Measurements from ENCODE around the gene ZNF672. TPM values are rescaled to one million over a fixed set of nuclear protein-coding genes. Genes with fewer than 3 reads are reported as not detected.
A peak's percentile ranks its signal among the peaks of the same experiment; 100 is the strongest.
"Not testable (repeated sequence)": the region's sequence is repeated elsewhere in the genome, so short reads cannot be mapped to it uniquely, and the experiment has no call there.

ZNF672 gene
- total RNA-seq, 1 experiment from 2014 or later, result 27.6 TPM

DNA sequence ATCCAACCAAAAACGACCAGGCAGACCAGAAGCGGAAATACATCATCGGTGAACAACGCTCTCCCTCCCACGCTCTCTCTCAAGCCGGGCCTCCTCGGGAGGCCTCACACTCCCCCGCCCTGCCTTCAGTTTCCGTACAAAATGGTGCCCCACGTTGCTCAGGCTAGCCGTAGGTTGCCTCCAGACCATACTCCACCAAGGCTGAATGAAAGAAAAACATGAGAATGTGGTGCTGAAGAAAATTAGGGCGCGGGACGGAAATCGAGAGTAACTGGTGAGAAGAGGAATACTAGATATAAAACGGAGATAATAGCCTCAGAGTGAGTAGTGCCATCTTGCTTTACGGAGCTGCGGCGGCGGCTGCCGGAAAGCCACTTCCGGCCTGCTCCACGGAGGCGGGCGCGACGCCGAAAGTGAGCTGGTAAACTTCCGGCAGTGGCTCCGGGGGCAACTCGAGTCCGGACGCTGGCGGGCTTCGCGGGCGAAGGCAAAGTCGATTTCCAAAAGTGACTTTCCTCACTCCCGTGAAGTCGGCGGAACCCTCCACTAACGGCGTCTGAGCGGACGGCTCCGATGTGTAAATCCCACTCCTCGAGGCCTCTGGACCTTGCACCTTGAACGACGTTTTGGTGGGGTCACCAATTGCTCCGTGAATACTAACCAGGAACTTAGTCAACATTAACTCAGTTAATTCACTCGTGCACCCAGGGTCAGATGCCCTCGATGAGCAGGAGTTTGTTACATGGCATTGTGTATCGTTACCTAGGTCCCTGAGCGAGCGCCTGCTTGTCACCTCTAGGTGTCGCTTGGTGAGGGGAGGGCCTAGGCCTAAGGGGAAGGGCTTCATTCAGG, 11.9 kb upstream of the ZNF672 start, which contains the start of gene SH3BP5L (continued):
- TF ChIP-seq RAD21 (IDR thresholded peaks at IDR 0.05; ENCODE audit: low read depth), result no peak; the same call in 1 of the 2 replicates
- TF ChIP-seq, protein P1, sequence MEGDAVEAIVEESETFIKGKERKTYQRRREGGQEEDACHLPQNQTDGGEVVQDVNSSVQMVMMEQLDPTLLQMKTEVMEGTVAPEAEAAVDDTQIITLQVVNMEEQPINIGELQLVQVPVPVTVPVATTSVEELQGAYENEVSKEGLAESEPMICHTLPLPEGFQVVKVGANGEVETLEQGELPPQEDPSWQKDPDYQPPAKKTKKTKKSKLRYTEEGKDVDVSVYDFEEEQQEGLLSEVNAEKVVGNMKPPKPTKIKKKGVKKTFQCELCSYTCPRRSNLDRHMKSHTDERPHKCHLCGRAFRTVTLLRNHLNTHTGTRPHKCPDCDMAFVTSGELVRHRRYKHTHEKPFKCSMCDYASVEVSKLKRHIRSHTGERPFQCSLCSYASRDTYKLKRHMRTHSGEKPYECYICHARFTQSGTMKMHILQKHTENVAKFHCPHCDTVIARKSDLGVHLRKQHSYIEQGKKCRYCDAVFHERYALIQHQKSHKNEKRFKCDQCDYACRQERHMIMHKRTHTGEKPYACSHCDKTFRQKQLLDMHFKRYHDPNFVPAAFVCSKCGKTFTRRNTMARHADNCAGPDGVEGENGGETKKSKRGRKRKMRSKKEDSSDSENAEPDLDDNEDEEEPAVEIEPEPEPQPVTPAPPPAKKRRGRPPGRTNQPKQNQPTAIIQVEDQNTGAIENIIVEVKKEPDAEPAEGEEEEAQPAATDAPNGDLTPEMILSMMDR (IDR thresholded peaks at IDR 0.05 in 2 of 3, conservative IDR thresholded peaks at IDR 0.05 in 1 of 3; ENCODE audit: borderline replicate concordance in 1 of 3, insufficient read depth in 1 of 3, low read depth in 2 of 3, low read length in 2 of 3), result peak; percentile 42 to 81 (median 74); a peak in 5 of 6 replicates

DNA sequence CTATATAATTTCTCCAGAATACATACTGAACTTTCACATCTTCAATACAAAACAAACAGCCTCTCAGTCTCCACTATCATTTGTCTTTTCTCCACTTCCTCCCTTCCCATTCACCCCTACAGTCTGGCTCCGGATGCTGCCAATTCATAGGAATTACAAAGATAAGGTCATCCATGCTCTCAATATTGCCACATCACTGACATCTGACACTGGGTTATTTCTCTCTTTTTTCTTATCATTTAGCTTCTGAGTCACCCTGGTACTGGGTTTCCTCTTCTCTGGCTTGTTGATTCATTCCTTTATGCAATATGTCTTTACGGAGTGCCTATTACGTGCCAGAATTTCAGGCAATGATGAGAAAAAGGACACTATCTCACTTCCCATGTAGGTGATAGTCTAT, 9.2 kb upstream of the ZNF672 start:
- BruUV-seq (replicated peaks), result no TSS peak
- no peak overlapping the region for H3K4me2 ChIP-seq (ENCODE audit: low read length)

DNA sequence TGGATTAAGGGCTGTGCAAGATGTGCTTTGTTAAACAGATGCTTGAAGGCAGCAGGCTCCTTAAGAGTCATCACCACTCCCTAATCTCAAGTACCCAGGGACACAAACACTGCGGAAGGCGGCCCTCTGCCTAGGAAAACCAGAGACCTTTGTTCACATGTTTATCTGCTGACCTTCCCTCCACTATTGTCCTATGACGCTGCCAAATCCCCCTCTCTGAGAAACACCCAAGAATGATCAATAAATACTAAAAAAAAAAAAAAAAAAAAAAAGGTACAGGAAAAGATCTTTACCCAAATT, 7.4 kb upstream of the ZNF672 start:
- H3K36me3 ChIP-seq (ENCODE audit: control insufficient read depth in 1 of 2, insufficient read depth in 2 of 2, low read length in 2 of 2); H3K79me2 ChIP-seq (ENCODE audit: insufficient read depth, low read length); intact Hi-C loops (cut with micrococcal nuclease); BruUV-seq (replicated peaks); ATAC-seq; DNase-seq (ENCODE audit: low read depth, low spot score); H3K9me2 ChIP-seq (ENCODE audit: insufficient read depth); H3K27me3 ChIP-seq (ENCODE audit: insufficient read depth, low read length); H3K4me3 ChIP-seq (replicated peaks in 1 of 2; ENCODE audit: low read depth in 1 of 2, low read length in 2 of 2); POLR2A ChIA-PET; H4K20me1 ChIP-seq (ENCODE audit: insufficient read depth); H3K27ac ChIP-seq (ENCODE audit: low read depth, low read length); H3K9me3 ChIP-seq (ENCODE audit: control insufficient read depth in 1 of 2, insufficient read depth in 1 of 2, low read depth in 1 of 2, low read length in 2 of 2); H3K4me2 ChIP-seq (ENCODE audit: low read length); H2AFZ ChIP-seq (ENCODE audit: low read depth, low read length, poor library complexity, severe bottlenecking); CTCF ChIA-PET; RAD21 ChIA-PET (ENCODE audit: low non-redundant PET in 1 of 2, low total read pairs in 2 of 2, uncharacterized antibody in 2 of 2, unreplicated experiment in 2 of 2); H3K9ac ChIP-seq (ENCODE audit: low read length): not testable (repeated sequence)
- peaks cover 11 to 21% of the 10 kb centered on the region in 2 experiments for H3K4me1 ChIP-seq (ENCODE audit: control insufficient read depth in 1 of 2, insufficient read depth in 2 of 2, low read length in 2 of 2)

More for the DNA sequence above, 9.2 kb upstream of the ZNF672 start:
- Histone ChIP-seq H2AFZ (ENCODE audit: low read depth, low read length, poor library complexity, severe bottlenecking) (no peak overlapping the region), H3K27ac (ENCODE audit: low read depth, low read length) (no peak overlapping the region), H3K27me3 (ENCODE audit: insufficient read depth, low read length) (no peaks in the 10 kb centered on the region), H3K9me2 (ENCODE audit: insufficient read depth) (no peaks in the 10 kb centered on the region), H4K20me1 (ENCODE audit: insufficient read depth) (no peaks in the 10 kb centered on the region), H3K36me3 (ENCODE audit: control insufficient read depth in 1 of 2, insufficient read depth in 2 of 2, low read length in 2 of 2) (peaks cover 2 to 5% of the 10 kb centered on the region in 2 experiments; a peak in 3 of 4 replicates), H3K4me1 (ENCODE audit: control insufficient read depth in 1 of 2, insufficient read depth in 2 of 2, low read length in 2 of 2) (peaks cover 16 to 25% of the 10 kb centered on the region in 2 experiments), H3K9ac (ENCODE audit: low read length) (no peak overlapping the region), H3K4me3 (replicated peaks in 1 of 2; ENCODE audit: low read depth in 1 of 2, low read length in 2 of 2) (no peak overlapping the region), H3K9me3 (ENCODE audit: control insufficient read depth in 1 of 2, insufficient read depth in 1 of 2, low read depth in 1 of 2, low read length in 2 of 2) (no peaks in the 10 kb centered on the region), H3K79me2 (ENCODE audit: insufficient read depth, low read length) (peaks cover 18% of the 10 kb centered on the region)
- POLR2A ChIA-PET, result interaction anchor here (5.0 kb wide), 1 partner anchor 10 kb away, joined by 49 read pairs; the partner anchor contains the start of gene ZNF672
- ATAC-seq, result no peak
- RAD21 ChIA-PET (ENCODE audit: low non-redundant PET in 1 of 2, low total read pairs in 2 of 2, uncharacterized antibody in 2 of 2, unreplicated experiment in 2 of 2), result no interaction called here
- TF ChIP-seq FOSL1 (IDR thresholded peaks at IDR 0.05; ENCODE audit: low read depth) (no peak), CEBPB (IDR thresholded peaks at IDR 0.05; ENCODE audit: low read depth) (no peak), EGR1 (IDR thresholded peaks at IDR 0.05; ENCODE audit: low read depth) (no peak), POLR2A (IDR thresholded peaks at IDR 0.05; ENCODE audit: borderline replicate concordance, extremely low read depth, insufficient read depth, insufficient read length) (no peak), SP1 (IDR thresholded peaks at IDR 0.05; ENCODE audit: low read depth) (no peak), TCF7L2 (IDR thresholded peaks at IDR 0.05; ENCODE audit: borderline replicate concordance, extremely low read depth, insufficient read depth, insufficient read length) (no peak), JUND (IDR thresholded peaks at IDR 0.05) (no peak), YY1 (IDR thresholded peaks at IDR 0.05; ENCODE audit: extremely low read depth, insufficient replicate concordance, low read depth, low read length) (no peak)
- TF ChIP-seq, protein P2, sequence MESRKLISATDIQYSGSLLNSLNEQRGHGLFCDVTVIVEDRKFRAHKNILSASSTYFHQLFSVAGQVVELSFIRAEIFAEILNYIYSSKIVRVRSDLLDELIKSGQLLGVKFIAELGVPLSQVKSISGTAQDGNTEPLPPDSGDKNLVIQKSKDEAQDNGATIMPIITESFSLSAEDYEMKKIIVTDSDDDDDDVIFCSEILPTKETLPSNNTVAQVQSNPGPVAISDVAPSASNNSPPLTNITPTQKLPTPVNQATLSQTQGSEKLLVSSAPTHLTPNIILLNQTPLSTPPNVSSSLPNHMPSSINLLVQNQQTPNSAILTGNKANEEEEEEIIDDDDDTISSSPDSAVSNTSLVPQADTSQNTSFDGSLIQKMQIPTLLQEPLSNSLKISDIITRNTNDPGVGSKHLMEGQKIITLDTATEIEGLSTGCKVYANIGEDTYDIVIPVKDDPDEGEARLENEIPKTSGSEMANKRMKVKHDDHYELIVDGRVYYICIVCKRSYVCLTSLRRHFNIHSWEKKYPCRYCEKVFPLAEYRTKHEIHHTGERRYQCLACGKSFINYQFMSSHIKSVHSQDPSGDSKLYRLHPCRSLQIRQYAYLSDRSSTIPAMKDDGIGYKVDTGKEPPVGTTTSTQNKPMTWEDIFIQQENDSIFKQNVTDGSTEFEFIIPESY (IDR thresholded peaks at IDR 0.05; ENCODE audit: extremely low read depth, insufficient replicate concordance, low read length), result no peak
- TF ChIP-seq, protein P3, sequence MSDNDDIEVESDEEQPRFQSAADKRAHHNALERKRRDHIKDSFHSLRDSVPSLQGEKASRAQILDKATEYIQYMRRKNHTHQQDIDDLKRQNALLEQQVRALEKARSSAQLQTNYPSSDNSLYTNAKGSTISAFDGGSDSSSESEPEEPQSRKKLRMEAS (IDR thresholded peaks at IDR 0.05), result no peak
- intact Hi-C loops (cut with micrococcal nuclease), result no loop called here
- no peak for DNase-seq (ENCODE audit: low read depth, low spot score)
- CTCF ChIA-PET, result interaction anchor here (1.8 kb wide), 1 partner anchor 9 kb away, joined by 6 read pairs; the partner anchor contains the start of gene ZNF672
